Loucy (cell line): Measurements from ENCODE around the gene AGO3.

Source experiments
- EZH2phosphoT487 ChIP-seq: fragments of 200-600 bp; IDR thresholded peaks from 2 replicates; pipeline ENCODE4 v1.6.1; 2018; ENCODE audit warnings: antibody characterized with exemption, mild to moderate bottlenecking, moderate library complexity, borderline replicate concordance
- TF ChIP-seq, protein P1 (sequence below): fragments of 200-600 bp; sonication (generic); conservative IDR thresholded peaks from 2 replicates; pipeline ENCODE4 v1.5.1; 2014; ENCODE audit warnings: mild to moderate bottlenecking, antibody characterized with exemption, low read length

DNA sequence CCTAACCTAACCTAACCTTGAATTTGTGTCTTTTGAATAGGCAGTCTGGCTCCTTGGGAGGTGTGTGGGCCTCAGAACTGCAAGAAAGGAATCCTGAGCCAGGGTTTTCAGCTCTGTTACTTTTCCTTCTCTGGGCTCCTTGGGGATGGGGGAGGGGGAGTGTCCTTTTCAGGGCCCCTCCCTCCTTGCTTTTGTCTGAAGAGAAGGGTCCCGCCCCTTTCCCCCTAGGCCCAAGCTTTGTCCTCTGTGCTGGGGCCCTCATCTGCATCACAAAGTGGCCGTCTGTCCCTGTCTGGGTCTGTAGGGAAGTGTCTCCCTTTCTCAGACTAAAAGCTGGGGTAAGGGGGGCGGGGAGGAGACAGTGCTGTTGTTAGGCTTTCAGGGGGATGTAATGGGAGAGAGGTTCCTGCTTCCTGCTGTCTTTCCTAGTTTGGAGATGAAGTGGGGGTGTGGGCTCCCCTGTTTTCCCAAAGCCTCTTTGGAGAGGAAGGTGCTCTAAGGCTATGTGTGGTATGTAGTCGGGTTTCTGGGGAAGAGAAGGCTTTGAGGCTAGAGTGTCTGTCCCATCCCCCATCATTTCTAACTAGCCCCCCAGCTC lies 44.8 kb upstream of the AGO3 start:
- no peak for TF ChIP-seq EZH2phosphoT487
- TF ChIP-seq, protein P1, sequence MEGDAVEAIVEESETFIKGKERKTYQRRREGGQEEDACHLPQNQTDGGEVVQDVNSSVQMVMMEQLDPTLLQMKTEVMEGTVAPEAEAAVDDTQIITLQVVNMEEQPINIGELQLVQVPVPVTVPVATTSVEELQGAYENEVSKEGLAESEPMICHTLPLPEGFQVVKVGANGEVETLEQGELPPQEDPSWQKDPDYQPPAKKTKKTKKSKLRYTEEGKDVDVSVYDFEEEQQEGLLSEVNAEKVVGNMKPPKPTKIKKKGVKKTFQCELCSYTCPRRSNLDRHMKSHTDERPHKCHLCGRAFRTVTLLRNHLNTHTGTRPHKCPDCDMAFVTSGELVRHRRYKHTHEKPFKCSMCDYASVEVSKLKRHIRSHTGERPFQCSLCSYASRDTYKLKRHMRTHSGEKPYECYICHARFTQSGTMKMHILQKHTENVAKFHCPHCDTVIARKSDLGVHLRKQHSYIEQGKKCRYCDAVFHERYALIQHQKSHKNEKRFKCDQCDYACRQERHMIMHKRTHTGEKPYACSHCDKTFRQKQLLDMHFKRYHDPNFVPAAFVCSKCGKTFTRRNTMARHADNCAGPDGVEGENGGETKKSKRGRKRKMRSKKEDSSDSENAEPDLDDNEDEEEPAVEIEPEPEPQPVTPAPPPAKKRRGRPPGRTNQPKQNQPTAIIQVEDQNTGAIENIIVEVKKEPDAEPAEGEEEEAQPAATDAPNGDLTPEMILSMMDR, result no peak
